Coronary artery (tissue), 2 donors: ENCODE measurements around the gene UBASH3B.

Source experiments
- DNase-seq: peaks from one replicate; pipeline ENCODE4 v3.0.0-alpha.2; 2017; ENCODE audit warnings: low spot score
- H3K27ac ChIP-seq, 2 donors: fragments of 200-600 bp; sonication (generic); one replicate each; pipeline ENCODE4 v1.5.1; 2016 to 2019
- H3K4me3 ChIP-seq: fragments of 200-600 bp; sonication (generic); 2 replicates; pipeline ENCODE4 v1.5.1; 2016; ENCODE audit warnings: mild to moderate bottlenecking, moderate library complexity
- TF ChIP-seq, protein P1 (sequence below): fragments of 200-600 bp; sonication (generic); IDR thresholded peaks from one replicate; pipeline ENCODE4 v1.5.1; 2019; ENCODE audit warnings: antibody characterized with exemption

UBASH3B gene

DNA sequence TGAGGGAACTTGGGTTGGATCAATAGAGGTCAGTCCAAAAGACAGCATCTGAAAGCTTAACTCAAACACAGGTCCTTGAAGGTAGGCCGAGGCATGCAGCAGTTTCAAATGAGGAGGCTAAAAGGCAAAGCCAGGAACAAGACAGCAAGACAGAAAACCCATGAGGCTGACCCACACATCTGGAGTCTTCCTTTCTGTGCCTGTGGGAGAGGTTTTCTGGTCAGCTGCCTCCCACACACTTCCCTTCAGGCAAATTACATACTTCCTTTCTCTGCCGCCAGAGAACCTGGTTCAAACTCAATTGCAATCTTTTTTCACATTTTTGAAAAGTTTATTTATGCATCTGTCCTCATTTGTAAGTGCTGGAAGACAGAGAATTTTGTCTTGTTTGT is 153.0 kb downstream of the UBASH3B start:
- Histone ChIP-seq H3K4me3 (no peak overlapping the region), H3K27ac (peak overlapping the region in 1 of 2 donors; percentile 30)
- no peak for DNase-seq
- TF ChIP-seq, protein P1, sequence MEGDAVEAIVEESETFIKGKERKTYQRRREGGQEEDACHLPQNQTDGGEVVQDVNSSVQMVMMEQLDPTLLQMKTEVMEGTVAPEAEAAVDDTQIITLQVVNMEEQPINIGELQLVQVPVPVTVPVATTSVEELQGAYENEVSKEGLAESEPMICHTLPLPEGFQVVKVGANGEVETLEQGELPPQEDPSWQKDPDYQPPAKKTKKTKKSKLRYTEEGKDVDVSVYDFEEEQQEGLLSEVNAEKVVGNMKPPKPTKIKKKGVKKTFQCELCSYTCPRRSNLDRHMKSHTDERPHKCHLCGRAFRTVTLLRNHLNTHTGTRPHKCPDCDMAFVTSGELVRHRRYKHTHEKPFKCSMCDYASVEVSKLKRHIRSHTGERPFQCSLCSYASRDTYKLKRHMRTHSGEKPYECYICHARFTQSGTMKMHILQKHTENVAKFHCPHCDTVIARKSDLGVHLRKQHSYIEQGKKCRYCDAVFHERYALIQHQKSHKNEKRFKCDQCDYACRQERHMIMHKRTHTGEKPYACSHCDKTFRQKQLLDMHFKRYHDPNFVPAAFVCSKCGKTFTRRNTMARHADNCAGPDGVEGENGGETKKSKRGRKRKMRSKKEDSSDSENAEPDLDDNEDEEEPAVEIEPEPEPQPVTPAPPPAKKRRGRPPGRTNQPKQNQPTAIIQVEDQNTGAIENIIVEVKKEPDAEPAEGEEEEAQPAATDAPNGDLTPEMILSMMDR = no peak

GRCh38 chr11:122809866-122810265 is 154.3 kb downstream of the UBASH3B start:
- TF ChIP-seq, protein P1 = no peak
- Histone ChIP-seq H3K4me3 (no peak overlapping the region), H3K27ac (no peak overlapping the region)
- no peak for DNase-seq

DNA sequence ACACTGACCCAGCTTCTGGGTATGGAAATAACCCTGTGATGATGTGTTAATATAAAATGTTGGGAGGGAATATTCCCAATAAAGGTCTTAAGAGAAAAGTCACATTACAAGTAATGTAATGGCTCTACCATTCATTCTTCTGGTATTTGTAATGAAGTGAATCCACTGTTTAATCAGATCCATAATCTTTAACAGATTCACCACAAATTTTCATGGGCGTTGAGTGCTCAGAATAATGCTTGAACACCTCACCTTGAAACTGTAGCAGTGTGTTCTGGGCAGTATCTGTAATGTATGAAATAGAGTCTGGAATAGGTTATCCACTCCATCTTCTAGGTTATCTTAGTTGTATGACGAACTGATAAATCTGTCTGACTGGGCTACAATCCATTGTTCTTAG is 156.2 kb downstream of the UBASH3B start:
- TF ChIP-seq, protein P1 = no peak
- Histone ChIP-seq H3K4me3 (no peak overlapping the region), H3K27ac (no peak overlapping the region)
- no peak for DNase-seq

GRCh38 chr11:122812638-122813037 is 157.1 kb downstream of the UBASH3B start:
- Histone ChIP-seq H3K27ac (no peak overlapping the region), H3K4me3 (no peak overlapping the region)
- TF ChIP-seq, protein P1 = no peak
- no peak for DNase-seq

GRCh38 chr11:122813176-122813893 is 157.8 kb downstream of the UBASH3B start:
- DNase-seq = no peak
- Histone ChIP-seq H3K27ac (no peak overlapping the region), H3K4me3 (no peak overlapping the region)
- TF ChIP-seq, protein P1 = no peak

GRCh38 chr11:122813894-122814270 is 158.4 kb downstream of the UBASH3B start:
- TF ChIP-seq, protein P1 = no peak
- no peak overlapping the region for H3K27ac ChIP-seq
- no peak for DNase-seq
- no peak overlapping the region for H3K4me3 ChIP-seq

- Histone ChIP-seq H3K4me3 (no peak overlapping the region), H3K27ac (no peak overlapping the region)
- TF ChIP-seq, protein P1 = no peak
- no peak for DNase-seq
Observed at GRCh38 chr11:122814401-122814800, 158.9 kb downstream of the UBASH3B start.
